ENCODE data around the gene CYP27B1.

CYP27B1 gene

DNA sequence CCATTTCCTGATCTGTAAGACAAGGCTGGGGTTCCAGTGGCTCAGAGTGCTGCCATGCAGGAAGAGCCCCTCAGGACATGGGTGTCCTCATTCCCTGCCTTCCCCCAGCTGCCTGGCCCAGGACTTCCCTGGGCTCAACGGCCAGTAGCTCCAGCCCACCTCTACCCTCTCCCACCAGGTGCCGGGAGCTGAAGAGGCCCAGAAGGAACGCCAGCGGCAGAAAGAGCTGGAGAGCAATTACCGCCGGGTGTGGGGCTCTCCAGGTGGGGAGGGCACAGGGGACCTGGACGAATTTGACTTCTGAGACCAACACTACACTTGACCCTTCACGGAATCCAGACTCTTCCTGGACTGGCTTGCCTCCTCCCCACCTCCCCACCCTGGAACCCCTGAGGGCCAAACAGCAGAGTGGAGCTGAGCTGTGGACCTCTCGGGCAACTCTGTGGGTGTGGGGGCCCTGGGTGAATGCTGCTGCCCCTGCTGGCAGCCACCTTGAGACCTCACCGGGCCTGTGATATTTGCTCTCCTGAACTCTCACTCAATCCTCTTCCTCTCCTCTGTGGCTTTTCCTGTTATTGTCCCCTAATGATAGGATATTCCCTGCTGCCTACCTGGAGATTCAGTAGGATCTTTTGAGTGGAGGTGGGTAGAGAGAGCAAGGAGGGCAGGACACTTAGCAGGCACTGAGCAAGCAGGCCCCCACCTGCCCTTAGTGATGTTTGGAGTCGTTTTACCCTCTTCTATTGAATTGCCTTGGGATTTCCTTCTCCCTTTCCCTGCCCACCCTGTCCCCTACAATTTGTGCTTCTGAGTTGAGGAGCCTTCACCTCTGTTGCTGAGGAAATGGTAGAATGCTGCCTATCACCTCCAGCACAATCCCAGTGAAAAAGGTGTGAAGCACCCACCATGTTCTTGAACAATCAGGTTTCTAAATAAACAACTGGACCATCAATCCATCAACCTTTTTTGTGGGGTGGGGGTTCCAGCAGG lies 46.0 kb downstream of the CYP27B1 start:
- no peak for DNase-seq
- TF ChIP-seq, protein P1, sequence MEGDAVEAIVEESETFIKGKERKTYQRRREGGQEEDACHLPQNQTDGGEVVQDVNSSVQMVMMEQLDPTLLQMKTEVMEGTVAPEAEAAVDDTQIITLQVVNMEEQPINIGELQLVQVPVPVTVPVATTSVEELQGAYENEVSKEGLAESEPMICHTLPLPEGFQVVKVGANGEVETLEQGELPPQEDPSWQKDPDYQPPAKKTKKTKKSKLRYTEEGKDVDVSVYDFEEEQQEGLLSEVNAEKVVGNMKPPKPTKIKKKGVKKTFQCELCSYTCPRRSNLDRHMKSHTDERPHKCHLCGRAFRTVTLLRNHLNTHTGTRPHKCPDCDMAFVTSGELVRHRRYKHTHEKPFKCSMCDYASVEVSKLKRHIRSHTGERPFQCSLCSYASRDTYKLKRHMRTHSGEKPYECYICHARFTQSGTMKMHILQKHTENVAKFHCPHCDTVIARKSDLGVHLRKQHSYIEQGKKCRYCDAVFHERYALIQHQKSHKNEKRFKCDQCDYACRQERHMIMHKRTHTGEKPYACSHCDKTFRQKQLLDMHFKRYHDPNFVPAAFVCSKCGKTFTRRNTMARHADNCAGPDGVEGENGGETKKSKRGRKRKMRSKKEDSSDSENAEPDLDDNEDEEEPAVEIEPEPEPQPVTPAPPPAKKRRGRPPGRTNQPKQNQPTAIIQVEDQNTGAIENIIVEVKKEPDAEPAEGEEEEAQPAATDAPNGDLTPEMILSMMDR (IDR thresholded peaks at IDR 0.05) = no peak
- Mint-ChIP-seq H3K27ac (no peak overlapping the region), H3K9me3 (no peaks in the 10 kb centered on the region), H3K4me3 (no peak overlapping the region), H3K27me3 (ENCODE audit: low read depth, poor library complexity) (peaks cover 33% of the 10 kb centered on the region), H3K36me3 (ENCODE audit: low read depth) (peaks cover 39% of the 10 kb centered on the region), H3K4me1 (peaks cover under 1% of the 10 kb centered on the region)

DNA sequence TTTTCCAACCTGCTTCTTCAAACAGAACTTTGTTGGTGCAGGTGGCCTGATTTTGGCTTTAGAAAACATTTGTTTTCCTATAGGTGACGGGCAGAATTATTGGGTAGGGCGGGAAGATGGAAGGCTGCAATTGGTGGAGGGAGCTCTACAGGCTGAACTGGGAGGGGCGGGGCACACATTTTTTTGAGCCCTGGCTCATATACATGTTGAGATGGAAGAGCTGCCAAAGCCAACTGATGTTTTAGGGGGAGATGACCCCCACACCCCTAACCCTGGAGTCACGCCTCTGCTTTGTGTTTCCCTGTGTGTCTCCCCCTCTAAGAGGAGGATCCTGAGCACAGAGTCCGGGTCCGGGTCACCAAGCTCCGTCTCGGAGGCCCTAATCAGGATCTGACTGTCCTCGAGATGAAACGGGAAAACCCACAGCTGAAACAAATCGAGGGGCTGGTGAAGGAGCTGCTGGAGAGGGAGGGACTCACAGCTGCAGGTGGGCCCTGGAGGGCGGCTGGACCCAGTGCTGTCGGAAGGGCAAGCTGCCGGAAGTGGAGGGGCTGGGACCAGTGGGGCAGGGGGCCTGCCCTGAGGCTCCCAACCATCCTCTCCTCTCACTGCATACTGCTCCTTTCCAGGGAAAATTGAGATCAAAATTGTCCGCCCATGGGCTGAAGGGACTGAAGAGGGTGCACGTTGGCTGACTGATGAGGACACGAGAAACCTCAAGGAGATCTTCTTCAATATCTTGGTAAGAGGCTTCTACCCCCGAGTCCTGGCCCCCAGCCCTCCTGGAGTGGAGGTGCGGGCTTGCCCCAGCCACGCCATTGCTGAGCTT lies 46.9 kb downstream of the CYP27B1 start:
- TF ChIP-seq, protein P1 (IDR thresholded peaks at IDR 0.05) = no peak
- H3K4me1 Mint-ChIP-seq = no peaks in the 10 kb centered on the region
- H3K9me3 Mint-ChIP-seq = no peaks in the 10 kb centered on the region
- H3K27me3 Mint-ChIP-seq (ENCODE audit: low read depth, poor library complexity) = peaks cover 24% of the 10 kb centered on the region
- no peak overlapping the region for H3K27ac Mint-ChIP-seq
- DNase-seq = no peak
- peaks cover 43% of the 10 kb centered on the region for H3K36me3 Mint-ChIP-seq (ENCODE audit: low read depth)
- no peak overlapping the region for H3K4me3 Mint-ChIP-seq

DNA sequence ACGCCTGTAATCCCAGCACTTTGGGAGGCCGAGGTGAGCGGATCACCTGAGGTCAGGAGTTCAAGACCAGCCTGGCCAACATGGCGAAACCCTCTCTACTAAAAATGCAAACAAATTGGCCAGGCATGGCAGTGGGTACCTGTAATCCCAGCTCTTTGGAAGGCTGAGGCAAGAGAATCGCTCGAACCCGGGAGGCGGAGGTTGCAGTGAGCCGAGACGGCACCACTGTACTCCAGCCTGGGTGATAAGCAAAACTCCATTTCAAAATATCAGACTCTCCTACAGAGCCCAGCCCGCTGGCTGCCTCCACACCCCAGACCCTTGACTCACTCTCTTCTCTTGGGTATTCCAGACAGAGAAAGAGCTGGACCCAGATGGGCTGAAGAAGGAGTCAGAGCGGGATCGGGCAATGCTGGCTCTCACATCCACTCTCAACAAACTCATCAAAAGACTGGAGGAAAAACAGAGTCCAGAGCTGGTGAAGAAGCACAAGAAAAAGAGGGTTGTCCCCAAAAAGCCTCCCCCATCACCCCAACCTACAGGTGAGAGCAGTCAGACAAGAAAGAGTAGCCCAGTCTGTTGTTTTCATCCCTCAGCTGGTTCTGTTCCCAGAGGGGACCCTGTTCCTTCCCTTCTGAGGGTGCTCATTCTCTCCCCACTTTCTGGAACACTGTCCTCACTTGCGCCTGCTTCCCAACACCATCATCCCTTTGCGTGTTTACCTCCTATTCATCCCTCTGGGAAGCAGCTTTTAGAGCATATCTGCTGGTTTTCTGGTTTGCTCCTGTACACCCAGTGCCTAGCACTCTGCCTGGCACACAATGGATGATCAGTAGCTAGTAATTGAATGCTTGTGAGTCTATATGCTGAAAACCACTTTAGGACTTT lies 48.0 kb downstream of the CYP27B1 start:
- Mint-ChIP-seq H3K27me3 (ENCODE audit: low read depth, poor library complexity) (peaks cover 13% of the 10 kb centered on the region), H3K9me3 (no peaks in the 10 kb centered on the region), H3K27ac (no peak overlapping the region), H3K4me3 (no peak overlapping the region), H3K36me3 (ENCODE audit: low read depth) (peaks cover 43% of the 10 kb centered on the region), H3K4me1 (no peaks in the 10 kb centered on the region)
- TF ChIP-seq, protein P1 (IDR thresholded peaks at IDR 0.05) = no peak
- DNase-seq = no peak

DNA sequence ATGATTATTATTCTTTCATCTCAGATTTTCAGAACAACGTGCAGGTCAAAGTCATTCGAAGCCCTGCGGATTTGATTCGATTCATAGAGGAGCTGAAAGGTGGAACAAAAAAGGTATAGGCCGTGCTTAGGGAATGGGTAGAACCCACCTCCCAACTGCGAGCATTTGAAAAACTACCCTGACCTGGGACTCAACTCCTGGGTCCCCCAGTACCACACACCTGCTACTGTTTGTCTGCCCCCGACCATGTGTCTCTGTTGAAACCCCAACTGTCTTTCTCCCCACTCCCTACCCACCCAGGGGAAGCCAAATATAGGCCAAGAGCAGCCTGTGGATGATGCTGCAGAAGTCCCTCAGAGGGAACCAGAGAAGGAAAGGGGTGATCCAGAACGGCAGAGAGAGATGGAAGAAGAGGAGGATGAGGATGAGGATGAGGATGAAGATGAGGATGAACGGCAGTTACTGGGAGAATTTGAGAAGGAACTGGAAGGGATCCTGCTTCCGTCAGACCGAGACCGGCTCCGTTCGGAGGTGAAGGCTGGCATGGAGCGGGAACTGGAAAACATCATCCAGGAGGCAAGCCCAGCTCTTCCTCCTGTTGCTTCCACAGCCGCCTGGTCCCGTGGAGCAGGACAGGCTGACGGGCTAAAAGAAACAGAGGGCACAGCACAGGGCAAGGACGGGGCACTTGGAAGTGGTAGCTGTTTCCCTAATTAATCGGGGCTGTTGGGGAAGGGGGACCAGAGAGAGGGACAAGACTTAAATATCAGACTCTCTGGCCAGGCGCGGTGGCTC lies 48.8 kb downstream of the CYP27B1 start:
- Mint-ChIP-seq H3K4me1 (no peaks in the 10 kb centered on the region), H3K36me3 (ENCODE audit: low read depth) (peaks cover 51% of the 10 kb centered on the region), H3K27ac (no peak overlapping the region), H3K9me3 (no peaks in the 10 kb centered on the region), H3K4me3 (no peak overlapping the region), H3K27me3 (ENCODE audit: low read depth, poor library complexity) (peaks cover 4% of the 10 kb centered on the region)
- TF ChIP-seq, protein P1 (IDR thresholded peaks at IDR 0.05) = no peak
- no peak for DNase-seq

DNA sequence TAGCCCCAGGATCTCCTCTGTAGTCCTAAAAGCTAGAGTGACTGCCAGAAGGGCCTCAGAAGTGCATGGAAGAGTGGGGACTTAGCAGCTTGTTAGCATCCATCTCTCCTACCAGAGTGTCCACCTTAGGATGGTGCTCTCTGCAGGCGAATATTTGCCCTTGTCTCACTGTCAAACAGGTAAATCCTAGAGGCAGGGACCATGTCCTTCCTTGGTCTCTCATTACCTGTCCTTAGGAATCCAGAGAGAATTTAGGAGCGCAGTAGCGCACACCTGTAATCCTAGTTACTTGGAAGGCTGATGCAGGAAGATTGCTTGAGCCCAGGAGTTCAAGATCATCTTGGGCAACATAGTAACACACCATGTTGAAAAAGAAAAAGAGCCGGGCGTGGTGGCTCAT lies 49.7 kb downstream of the CYP27B1 start:
- DNase-seq = no peak
- H3K4me3 Mint-ChIP-seq = no peak overlapping the region
- TF ChIP-seq, protein P1 (IDR thresholded peaks at IDR 0.05) = no peak
- H3K9me3 Mint-ChIP-seq = peaks cover 4% of the 10 kb centered on the region
- H3K27ac Mint-ChIP-seq = no peak overlapping the region
- H3K27me3 Mint-ChIP-seq (ENCODE audit: low read depth, poor library complexity) = no peaks in the 10 kb centered on the region
- peaks cover 57% of the 10 kb centered on the region for H3K36me3 Mint-ChIP-seq (ENCODE audit: low read depth)
- H3K4me1 Mint-ChIP-seq = no peaks in the 10 kb centered on the region
